Measurements from ENCODE around the gene SYNE3. TPM values are rescaled to one million over a fixed set of nuclear protein-coding genes. Genes with fewer than 3 reads are reported as not detected.

The SYNE3 gene
- total and polyA plus RNA-seq, 2 of the 8 experiments (the other 6 are each of a cell fraction or from before 2014, with no cell fraction given): under 0.01 TPM; not detected in 1

- Histone ChIP-seq H3K18ac (ENCODE audit: extremely low read depth, low read length) (no peak overlapping the region), H3K79me1 (ENCODE audit: low read depth, low read length) (no peaks in the 10 kb centered on the region), H2AK5ac (ENCODE audit: low read depth, low read length) (no peak overlapping the region), H3K23me2 (ENCODE audit: low read depth, low read length) (no peaks in the 10 kb centered on the region), H3K79me2 (ENCODE audit: control insufficient read depth in 1 of 2, insufficient read depth in 2 of 2, low read length in 2 of 2) (no peaks in the 10 kb centered on the region), H4K5ac (ENCODE audit: insufficient read length, low read depth, low read length) (no peak overlapping the region), H2BK5ac (ENCODE audit: low read depth, low read length) (no peak overlapping the region), H2BK20ac (ENCODE audit: low read length) (no peak overlapping the region), H3K4ac (replicated peaks; ENCODE audit: insufficient read length, low read depth, low read length) (no peak overlapping the region), H3K27ac (ENCODE audit: low read depth, low read length) (no peak overlapping the region), H3K4me1 (replicated peaks in 1 of 4; ENCODE audit: control insufficient read depth in 3 of 4, insufficient read depth in 4 of 4, low read length in 3 of 4) (0 out of 7 replicates have a peak, but pooled peaks cover 0 to 3% (median 0%) of the 10 kb centered on the region in 4 experiments), H3K36me3 (ENCODE audit: control insufficient read depth in 2 of 4, insufficient read depth in 4 of 4, low read length in 3 of 4) (no peaks in the 10 kb centered on the region), H3K56ac (replicated peaks; ENCODE audit: insufficient read length, low read depth, low read length) (no peak overlapping the region), H3K4me2 (ENCODE audit: insufficient read depth in 1 of 2, low read depth in 2 of 2, low read length in 2 of 2) (no peak overlapping the region), H4K91ac (replicated peaks; ENCODE audit: insufficient read length, low read length) (no peak overlapping the region), H3K14ac (ENCODE audit: insufficient read length) (no peak overlapping the region), H2BK15ac (ENCODE audit: low read length) (no peak overlapping the region), H2BK120ac (replicated peaks; ENCODE audit: low read depth, low read length) (no peak overlapping the region), H3K9me3 (ENCODE audit: insufficient read depth in 2 of 2, low read depth in 1 of 2, low read length in 1 of 2) (no peaks in the 10 kb centered on the region), H3K4me3 (ENCODE audit: extremely low read depth in 1 of 4, insufficient read depth in 2 of 4, low read depth in 3 of 4, low read length in 4 of 4) (no peak overlapping the region), H3K9ac (replicated peaks in 1 of 4; ENCODE audit: extremely low read depth in 1 of 4, low read depth in 3 of 4, low read length in 3 of 4) (no peak overlapping the region), H3K23ac (ENCODE audit: insufficient read length) (no peak overlapping the region), H3K27me3 (replicated peaks in 1 of 4; ENCODE audit: control insufficient read depth in 3 of 4, extremely low read depth in 1 of 4, insufficient read depth in 3 of 4, low read length in 3 of 4) (no peaks in the 10 kb centered on the region; a peak in 1 of 7 replicates), H2AFZ (ENCODE audit: low read length) (no peak overlapping the region), H4K8ac (ENCODE audit: extremely low read depth, insufficient read depth, low read length) (no peak overlapping the region), H2BK12ac (ENCODE audit: low read depth, low read length) (no peak overlapping the region), H4K20me1 (replicated peaks in 1 of 2; ENCODE audit: control insufficient read depth in 1 of 2, insufficient read depth in 2 of 2, low read length in 2 of 2) (no peaks in the 10 kb centered on the region)
- 78% methylated on average over 9 of the region's 9 CpGs; no CpG with 5 or more reads in 1 of the 2 experiments for WGBS, 2 experiments (ENCODE audit: extremely low coverage in 1 of 2, insufficient coverage in 1 of 2, insufficient read length in 1 of 2, insufficient replicate concordance in 2 of 2, low coverage in 1 of 2, low lambda C conversion rate in 2 of 2, missing lambda C conversion rate in 1 of 2)
- POLR2A ChIA-PET (ENCODE audit: partially characterized antibody): no interaction called here
- TF ChIP-seq MAFK (IDR thresholded peaks at IDR 0.05; ENCODE audit: low read depth, low read length): no peak
- no peak for TF ChIP-seq MAX (IDR thresholded peaks at IDR 0.05)
- TF ChIP-seq RFX5 (IDR thresholded peaks at IDR 0.05; ENCODE audit: borderline replicate concordance, low read depth, low read length): no peak
- no peak for TF ChIP-seq CREB1 (IDR thresholded peaks at IDR 0.05)
- no peak for TF ChIP-seq SAP30 (IDR thresholded peaks at IDR 0.05; ENCODE audit: insufficient read depth, insufficient replicate concordance, low read length)
- TF ChIP-seq KDM4A (IDR thresholded peaks at IDR 0.05; ENCODE audit: low read depth, low read length, severe bottlenecking): no peak
- TF ChIP-seq KDM5A (IDR thresholded peaks at IDR 0.05; ENCODE audit: low read length): no peak
- TF ChIP-seq CTBP2 (IDR thresholded peaks at IDR 0.05; ENCODE audit: borderline replicate concordance, insufficient read depth, insufficient read length, low read length): no peak
- no peak for TF ChIP-seq CEBPB (IDR thresholded peaks at IDR 0.05; ENCODE audit: low read depth, low read length)
- no peak for TF ChIP-seq CTCF (IDR thresholded peaks at IDR 0.05; ENCODE audit: control extremely low read depth in 1 of 3, insufficient read depth in 1 of 3, low read depth in 1 of 3, low read length in 3 of 3)
- CTCF ChIA-PET (ENCODE audit: partially characterized antibody): interaction anchor here (0.6 to 3.4 kb wide), 5 partner anchors 11 to 82 kb away, joined by 3 to 7 read pairs (median 4); no protein-coding TSS in a partner anchor
- FAIRE-seq (no peak), DNase-seq (ENCODE audit: low read depth in 1 of 2, low spot score in 2 of 2) (no peak)
Measured at GRCh38 chr14:95498622-95499353, 17.7 kb downstream of the SYNE3 start.

Data from H1 (cell line).